Measurements from ENCODE around the gene APOL3.

DNA sequence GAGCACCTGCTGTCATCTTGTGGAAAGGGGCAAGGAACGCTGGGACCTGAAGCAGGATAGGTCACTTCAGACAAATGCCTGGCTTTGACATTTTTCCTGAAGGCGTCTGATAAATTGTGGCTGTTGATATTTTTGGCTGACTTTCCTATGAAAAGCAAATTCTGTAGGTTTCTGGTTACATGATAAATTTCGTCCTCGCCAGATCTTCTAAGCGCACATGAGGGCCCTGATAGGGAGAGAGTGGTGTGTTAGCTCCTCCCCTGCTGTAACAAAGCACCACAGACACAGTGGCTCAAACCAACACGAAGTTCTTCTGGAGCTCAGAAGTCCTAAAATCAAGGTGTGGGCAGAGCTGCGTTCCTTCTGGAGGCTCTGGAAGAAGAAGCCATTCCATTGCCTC is 21.5 kb upstream of the APOL3 start:
- no peak for TF ChIP-seq FOXP2 (optimal IDR thresholded peaks at IDR 0.05; ENCODE audit: control extremely low read depth, extremely low read length, insufficient read depth)
- no peak for TF ChIP-seq POLR2AphosphoS5 (IDR thresholded peaks at IDR 0.05; ENCODE audit: borderline replicate concordance, low read depth, low read length)
